Kidney (tissue), 14 donors: Measurements from ENCODE around the gene SCN4B. TPM values are rescaled to one million over a fixed set of nuclear protein-coding genes. Genes with fewer than 3 reads are reported as not detected.
A peak's percentile ranks its signal among the peaks of the same experiment; 100 is the strongest.

Experiments used
- DNase-seq, 5 donors: peaks; one replicate each; pipeline ENCODE4 v3.0.0-alpha.2; 2013 to 2020
- FAIRE-seq: peaks from 2 replicates; lab custom pipeline; 2012; peaks lifted over from hg19 to GRCh38; lab: Jason Lieb, UNC
- H3K27ac ChIP-seq, 2 donors: one replicate each; pipeline ENCODE4 v1.7.0; 2013; ENCODE audit warnings: low read depth in 2 of 2, low read length in 2 of 2, inconsistent platforms in 1 of 2
- H3K27me3 ChIP-seq: one replicate; pipeline ENCODE4 v1.7.1; 2013; ENCODE audit warnings: low read length, inconsistent platforms; ENCODE audit not compliant: control insufficient read depth, insufficient read depth
- H3K36me3 ChIP-seq, 3 donors: one replicate each; pipeline versions ENCODE4 v1.7.0 to v1.7.1; 2013; ENCODE audit warnings: low read length in 3 of 3, control low read depth in 1 of 3, inconsistent platforms in 1 of 3; ENCODE audit not compliant: insufficient read depth in 3 of 3, control insufficient read depth in 2 of 3
- H3K4me1 ChIP-seq, 3 donors: one replicate each; pipeline versions ENCODE4 v1.7.0 to v1.7.1; 2013; ENCODE audit warnings: low read length in 3 of 3, inconsistent platforms in 1 of 3, low read depth in 1 of 3; ENCODE audit not compliant: control insufficient read depth in 2 of 3, insufficient read depth in 2 of 3
- H3K4me3 ChIP-seq, 3 donors: one replicate each; pipeline versions ENCODE4 v1.7.0 to v1.8.1; 2013; ENCODE audit warnings: low read length in 3 of 3, control low read depth in 1 of 3, inconsistent platforms in 1 of 3
- H3K9ac ChIP-seq, 3 donors: one replicate each; pipeline versions ENCODE4 v1.7.0 to v1.7.1; 2013; ENCODE audit warnings: low read length in 3 of 3, control low read depth in 1 of 3, inconsistent platforms in 1 of 3
- H3K9me3 ChIP-seq, 3 donors: one replicate each; pipeline versions ENCODE4 v1.7.0 to v1.7.1; 2013; ENCODE audit warnings: low read length in 3 of 3, control low read depth in 1 of 3, inconsistent platforms in 1 of 3; ENCODE audit not compliant: control insufficient read depth in 2 of 3, insufficient read depth in 1 of 3
- CTCF ChIP-seq: IDR thresholded peaks from 3 replicates; pipeline ENCODE4 v1.5.1; 2012; ENCODE audit warnings: mild to moderate bottlenecking, moderate library complexity, borderline replicate concordance; ENCODE audit not compliant: insufficient read depth; ENCODE audit errors: extremely low read depth
- intact Hi-C: fragments of 100-400 bp; cut with DNase I; formaldehyde crosslinking; loops from one replicate; pipeline ENCODE4 v1.11.1; 2022
- polyA plus RNA-seq: library from polyadenylated mRNA; stranded (reverse); fragments of 350-450 nt; fragmentation: Illumina TruSeq; extraction: RNeasy Lipid Tissue Mini Kit (QIAGEN cat#74804); gene quantifications from one replicate; pipeline ENCODE4 v1.2.3, GENCODE V29; 2014; ENCODE audit warnings: low read depth, low replicate concordance; ENCODE audit not compliant: insufficient read depth
- total RNA-seq: library from RNA; stranded (reverse); fragmentation: NEBNext Ultra II Directional; extraction: Animal tissue kit (Norgen Biotek cat#: 25700); gene quantifications from one replicate; pipeline ENCODE4 v1.2.1, GENCODE V29; 2021
- donor health status: control.
- donor health status: control.
- donor health status: control.
- donor health status: control.
- donor health status: control.
- donor health status: DM: yes; HTN: yes; CAD: no.
- donor health status: Normal renal cell carcinoma (clear cell type).

Gene SCN4B
- total and polyA plus RNA-seq, 2 donors from 2014 or later: 1.4 to 3.5 TPM

DNA sequence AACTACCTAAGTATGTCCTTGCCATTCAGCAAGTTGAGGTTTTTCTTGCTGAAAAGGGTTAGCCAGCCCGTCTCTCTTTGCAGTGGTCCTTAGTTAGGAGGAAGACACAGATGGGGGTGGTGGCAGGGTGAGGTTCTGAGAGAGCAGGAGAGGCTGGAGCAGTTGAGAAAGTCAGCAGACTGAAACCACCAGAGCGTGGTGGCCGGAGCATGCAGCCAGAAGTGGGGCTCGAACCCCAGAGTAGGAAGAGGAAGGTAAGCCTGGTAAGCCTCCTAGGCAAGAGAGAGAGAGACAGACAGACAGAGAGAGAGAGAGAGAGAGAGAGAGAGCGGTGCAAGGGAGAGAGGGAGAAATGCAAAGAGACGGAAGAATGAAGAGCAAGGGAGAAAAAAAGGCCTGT is 9.2 kb upstream of the SCN4B start:
- Histone ChIP-seq H3K27me3 (peaks cover 3% of the 10 kb centered on the region), H3K27ac (no peak overlapping the region), H3K9ac (no peak overlapping the region), H3K9me3 (no peaks in the 10 kb centered on the region), H3K4me3 (no peak overlapping the region), H3K4me1 (no peaks in the 10 kb centered on the region), H3K36me3 (no peaks in the 10 kb centered on the region)
- intact Hi-C loops: no loop called here
- no peak for DNase-seq
- no peak for TF ChIP-seq CTCF
- FAIRE-seq: no peak

DNA sequence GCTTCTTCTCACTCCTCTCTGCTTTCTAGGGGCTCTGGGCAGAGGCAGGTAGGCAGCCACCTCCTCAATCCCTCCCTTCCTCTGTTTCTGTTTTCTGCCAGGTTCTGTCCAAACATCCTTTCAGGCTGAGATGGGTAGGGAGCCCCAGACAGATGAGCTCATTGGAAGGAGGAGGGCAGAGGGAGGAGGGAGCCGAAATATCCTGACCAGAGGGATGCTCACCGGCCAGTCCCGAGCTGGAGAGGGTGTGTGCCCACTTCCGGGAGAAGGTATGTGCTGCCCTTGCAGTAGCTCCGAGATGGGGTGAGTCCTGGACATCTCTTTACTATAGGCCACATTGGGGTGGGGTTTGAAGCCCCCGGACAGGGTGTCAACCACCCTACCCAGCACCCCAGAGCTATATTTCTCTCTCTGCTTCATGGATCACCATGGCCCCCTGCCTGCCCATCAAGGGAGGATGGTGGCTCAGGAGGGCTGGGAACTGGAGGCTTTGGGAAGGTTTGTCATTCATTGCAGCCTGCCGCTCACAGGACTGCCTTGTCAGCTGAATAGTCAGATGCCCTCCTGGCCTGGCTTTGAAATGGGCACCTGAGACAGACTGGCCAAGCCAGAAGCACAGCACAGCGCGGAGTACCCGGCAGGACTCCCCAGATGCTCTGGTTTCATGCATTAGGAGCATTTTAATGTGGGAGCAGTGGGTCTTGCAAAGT is 4.7 kb upstream of the SCN4B start:
- H3K27me3 ChIP-seq: peaks cover 19% of the 10 kb centered on the region
- H3K9ac ChIP-seq: no peak overlapping the region
- H3K4me1 ChIP-seq: peaks cover 0 to 8% (median 0%) of the 10 kb centered on the region in 3 donors
- TF ChIP-seq CTCF: no peak
- H3K27ac ChIP-seq: no peak overlapping the region
- FAIRE-seq: no peak
- no peak overlapping the region for H3K4me3 ChIP-seq
- intact Hi-C loops: no loop called here
- DNase-seq: no peak
- H3K36me3 ChIP-seq: no peaks in the 10 kb centered on the region
- no peaks in the 10 kb centered on the region for H3K9me3 ChIP-seq

- intact Hi-C loops: no loop called here
- Histone ChIP-seq H3K4me1 (peaks cover 0 to 15% (median 0%) of the 10 kb centered on the region in 3 donors), H3K9ac (no peak overlapping the region), H3K27me3 (peaks cover 20% of the 10 kb centered on the region), H3K4me3 (no peak overlapping the region), H3K9me3 (no peaks in the 10 kb centered on the region), H3K36me3 (no peaks in the 10 kb centered on the region), H3K27ac (no peak overlapping the region)
- no peak for TF ChIP-seq CTCF
- DNase-seq (peak in 3 of 5 donors; percentile 33 to 49 (median 48)), FAIRE-seq (no peak)
Measured at GRCh38 chr11:118156531-118157185, 4.0 kb upstream of the SCN4B start.
